ENCODE results near the gene NSD1.

The NSD1 gene

GRCh38 chr5:177189965-177190364 is 56.4 kb downstream of the NSD1 start:
- H3K9me3 Mint-ChIP-seq: no peaks in the 10 kb centered on the region
- ATAC-seq (ENCODE audit: low read depth): no peak
- H3K4me1 Mint-ChIP-seq: peaks cover 9% of the 10 kb centered on the region
- H3K27ac Mint-ChIP-seq: no peak overlapping the region
- no peak overlapping the region for H3K4me3 Mint-ChIP-seq
- no peak for DNase-seq (ENCODE audit: low spot score in 2 of 2)
- no peaks in the 10 kb centered on the region for H3K27me3 Mint-ChIP-seq
- peaks cover 15% of the 10 kb centered on the region for H3K36me3 Mint-ChIP-seq

DNA sequence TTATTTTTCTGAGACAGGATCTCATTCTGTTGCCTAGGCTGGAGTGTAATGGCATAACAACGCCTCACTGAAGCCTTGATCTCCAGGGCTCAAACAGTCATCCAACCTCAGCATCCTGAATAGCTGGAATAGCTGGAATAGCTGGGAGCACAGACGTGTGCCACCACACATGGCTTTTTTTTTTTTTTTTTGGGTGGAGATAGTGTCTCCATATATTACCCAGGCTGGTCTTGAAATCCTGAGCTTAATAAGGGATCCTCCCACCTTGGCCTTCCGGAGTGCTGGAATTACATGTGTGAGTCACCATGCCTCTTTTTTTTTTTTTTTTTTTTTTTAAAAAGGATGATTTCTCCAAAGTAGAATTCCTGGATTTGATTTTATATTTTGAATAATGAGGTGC is 60.7 kb downstream of the NSD1 start:
- Mint-ChIP-seq H3K27ac (no peak overlapping the region), H3K36me3 (peaks cover 23% of the 10 kb centered on the region), H3K27me3 (no peaks in the 10 kb centered on the region), H3K9me3 (no peaks in the 10 kb centered on the region), H3K4me3 (no peak overlapping the region), H3K4me1 (peaks cover 16% of the 10 kb centered on the region)
- DNase-seq (ENCODE audit: low spot score in 2 of 2) (no peak), ATAC-seq (ENCODE audit: low read depth) (no peak)

DNA sequence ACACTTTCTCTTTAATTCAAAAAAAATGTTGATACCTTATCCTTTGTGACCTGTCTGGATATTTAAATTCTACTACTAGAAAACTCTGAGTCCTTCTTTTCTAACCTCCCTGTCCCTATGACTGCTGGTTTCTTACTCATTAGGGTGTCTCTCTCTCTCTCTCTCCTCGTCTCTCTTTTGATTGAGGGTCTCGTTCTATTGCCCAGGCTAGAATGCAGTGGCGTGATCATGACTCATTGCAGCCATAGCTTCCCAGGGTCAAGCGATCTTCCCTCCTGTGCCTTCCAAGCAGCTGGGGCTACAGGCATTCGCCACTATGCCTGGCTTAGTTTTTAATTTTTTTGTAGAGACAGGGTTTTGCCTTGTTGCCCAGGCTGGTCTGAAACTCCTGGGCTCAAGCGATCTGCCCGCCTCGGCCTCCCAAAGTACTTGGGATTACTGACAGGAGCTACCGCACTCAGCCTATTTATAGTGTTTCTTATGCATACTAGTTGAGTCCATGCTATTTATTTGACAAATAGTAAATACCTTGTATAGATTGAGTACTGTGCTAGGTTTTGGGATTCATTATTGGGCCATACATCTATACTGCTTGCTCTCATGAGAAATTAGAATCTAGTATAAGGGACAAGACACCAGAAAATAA is 61.9 kb downstream of the NSD1 start:
- Mint-ChIP-seq H3K36me3 (peaks cover 25% of the 10 kb centered on the region), H3K4me3 (no peak overlapping the region), H3K4me1 (peaks cover 16% of the 10 kb centered on the region), H3K9me3 (no peaks in the 10 kb centered on the region), H3K27me3 (no peaks in the 10 kb centered on the region), H3K27ac (no peak overlapping the region)
- ATAC-seq (ENCODE audit: low read depth) (no peak), DNase-seq (ENCODE audit: low spot score in 2 of 2) (no peak)

GRCh38 chr5:177198738-177199137 is 65.2 kb downstream of the NSD1 start:
- Mint-ChIP-seq H3K4me3 (no peak overlapping the region), H3K27me3 (no peaks in the 10 kb centered on the region), H3K36me3 (peaks cover 22% of the 10 kb centered on the region), H3K4me1 (peaks cover 19% of the 10 kb centered on the region), H3K9me3 (no peaks in the 10 kb centered on the region), H3K27ac (peak overlapping the region; percentile 82)
- peak; percentile 71 for ATAC-seq (ENCODE audit: low read depth)
- DNase-seq (ENCODE audit: low spot score in 2 of 2): no peak

DNA sequence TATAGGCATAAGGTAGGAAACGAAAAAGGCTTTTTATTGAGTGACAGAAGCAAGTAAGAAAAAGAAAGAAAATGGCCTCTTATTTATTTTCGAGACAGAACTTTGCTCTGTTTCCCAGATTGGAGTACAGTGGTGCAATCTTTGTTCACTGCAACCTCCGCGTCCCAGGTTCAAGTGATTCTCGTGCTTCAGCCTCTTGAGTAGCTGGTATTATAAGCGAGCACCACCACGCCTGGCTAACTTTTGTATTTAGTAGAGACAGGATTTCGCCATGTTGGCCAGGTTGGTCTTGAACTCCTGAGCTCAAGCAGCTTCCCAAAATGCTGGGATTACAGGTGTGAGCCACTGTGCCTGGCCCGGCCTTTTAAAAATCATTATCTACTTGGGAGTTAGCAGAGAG is 70.7 kb downstream of the NSD1 start:
- ATAC-seq (ENCODE audit: low read depth): no peak
- Mint-ChIP-seq H3K4me1 (peaks cover 3% of the 10 kb centered on the region), H3K27ac (peak overlapping the region; percentile 1), H3K4me3 (no peak overlapping the region), H3K9me3 (no peaks in the 10 kb centered on the region), H3K36me3 (peaks cover 13% of the 10 kb centered on the region), H3K27me3 (no peaks in the 10 kb centered on the region)
- no peak for DNase-seq (ENCODE audit: low spot score in 2 of 2)

- H3K9me3 Mint-ChIP-seq: no peaks in the 10 kb centered on the region
- peaks cover 3% of the 10 kb centered on the region for H3K4me1 Mint-ChIP-seq
- ATAC-seq (ENCODE audit: low read depth): no peak
- H3K27me3 Mint-ChIP-seq: no peaks in the 10 kb centered on the region
- no peak overlapping the region for H3K27ac Mint-ChIP-seq
- H3K4me3 Mint-ChIP-seq: no peak overlapping the region
- no peak for DNase-seq (ENCODE audit: low spot score in 2 of 2)
- peaks cover 24% of the 10 kb centered on the region for H3K36me3 Mint-ChIP-seq
These were observed 76.0 kb downstream of the NSD1 start for GRCh38 chr5:177209610-177210009.

- Mint-ChIP-seq H3K27me3 (no peaks in the 10 kb centered on the region), H3K36me3 (peaks cover 29% of the 10 kb centered on the region), H3K4me1 (peaks cover 3% of the 10 kb centered on the region), H3K9me3 (no peaks in the 10 kb centered on the region), H3K4me3 (no peak overlapping the region), H3K27ac (peak overlapping the region; percentile 22)
- ATAC-seq (ENCODE audit: low read depth): no peak
- DNase-seq (ENCODE audit: low spot score in 2 of 2): no peak
These were observed 78.7 kb downstream of the NSD1 start for GRCh38 chr5:177212242-177212641.

- ATAC-seq (ENCODE audit: low read depth) (no peak), DNase-seq (ENCODE audit: low spot score in 2 of 2) (no peak)
- Mint-ChIP-seq H3K4me3 (no peak overlapping the region), H3K4me1 (peaks cover 7% of the 10 kb centered on the region), H3K9me3 (no peaks in the 10 kb centered on the region), H3K27ac (no peak overlapping the region), H3K36me3 (peaks cover 18% of the 10 kb centered on the region), H3K27me3 (no peaks in the 10 kb centered on the region)
These were observed 87.0 kb downstream of the NSD1 start for GRCh38 chr5:177220576-177220975.

DNA sequence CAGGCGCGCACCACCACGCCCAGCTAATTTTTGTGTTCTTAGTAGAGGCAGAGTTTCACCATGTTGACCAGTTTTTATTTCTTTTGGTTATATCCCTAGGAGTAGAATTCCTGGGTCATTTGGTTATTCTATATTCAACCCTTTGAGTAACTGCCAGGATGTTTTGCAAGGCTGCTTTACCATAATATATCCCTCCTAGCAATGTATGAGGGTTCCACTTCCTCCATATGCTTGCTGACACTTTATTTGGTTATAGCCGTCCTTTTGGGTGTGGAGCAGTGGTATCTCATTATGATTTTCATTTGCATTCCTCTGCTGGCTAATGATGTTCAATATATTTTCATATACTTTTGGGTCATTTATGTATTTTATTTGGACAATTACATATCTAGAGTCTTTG is 88.7 kb downstream of the NSD1 start:
- no peak for DNase-seq (ENCODE audit: low spot score in 2 of 2)
- Mint-ChIP-seq H3K4me3 (no peak overlapping the region), H3K4me1 (peaks cover 7% of the 10 kb centered on the region), H3K9me3 (no peaks in the 10 kb centered on the region), H3K27me3 (no peaks in the 10 kb centered on the region), H3K27ac (no peak overlapping the region), H3K36me3 (peaks cover 17% of the 10 kb centered on the region)
- ATAC-seq (ENCODE audit: low read depth): no peak

- Mint-ChIP-seq H3K9me3 (no peaks in the 10 kb centered on the region), H3K27me3 (no peaks in the 10 kb centered on the region), H3K4me1 (peaks cover 13% of the 10 kb centered on the region), H3K27ac (peak overlapping the region; percentile 47), H3K36me3 (peaks cover 20% of the 10 kb centered on the region), H3K4me3 (no peak overlapping the region)
- ATAC-seq (ENCODE audit: low read depth) (no peak), DNase-seq (ENCODE audit: low spot score in 2 of 2) (no peak)
These were observed 92.2 kb downstream of the NSD1 start for GRCh38 chr5:177225798-177226197.

GRCh38 chr5:177226860-177227259 is 93.3 kb downstream of the NSD1 start:
- Mint-ChIP-seq H3K9me3 (no peaks in the 10 kb centered on the region), H3K4me3 (no peak overlapping the region), H3K4me1 (peaks cover 12% of the 10 kb centered on the region), H3K27me3 (no peaks in the 10 kb centered on the region), H3K27ac (peak overlapping the region; percentile 42), H3K36me3 (peaks cover 18% of the 10 kb centered on the region)
- DNase-seq (ENCODE audit: low spot score in 2 of 2) (no peak), ATAC-seq (ENCODE audit: low read depth) (no peak)

DNA sequence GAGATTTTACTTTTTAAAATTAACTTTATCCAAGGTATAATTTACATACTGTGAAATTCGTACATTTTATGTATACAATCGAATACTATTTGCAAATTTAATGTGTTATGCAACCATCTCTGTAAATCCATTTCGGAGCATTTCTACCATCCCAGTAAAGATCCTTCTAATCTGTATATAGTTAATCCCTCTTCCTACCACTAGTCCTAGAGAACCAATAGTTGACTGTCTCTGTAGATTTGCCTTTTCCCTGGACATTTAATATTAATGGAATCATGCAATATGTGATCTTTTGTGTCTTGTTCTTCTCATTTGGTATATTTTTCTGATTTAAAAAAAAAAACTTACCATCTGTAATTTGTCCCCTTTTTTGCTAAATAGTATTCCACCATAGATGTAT is 95.2 kb downstream of the NSD1 start:
- no peaks in the 10 kb centered on the region for H3K27me3 Mint-ChIP-seq

DNA sequence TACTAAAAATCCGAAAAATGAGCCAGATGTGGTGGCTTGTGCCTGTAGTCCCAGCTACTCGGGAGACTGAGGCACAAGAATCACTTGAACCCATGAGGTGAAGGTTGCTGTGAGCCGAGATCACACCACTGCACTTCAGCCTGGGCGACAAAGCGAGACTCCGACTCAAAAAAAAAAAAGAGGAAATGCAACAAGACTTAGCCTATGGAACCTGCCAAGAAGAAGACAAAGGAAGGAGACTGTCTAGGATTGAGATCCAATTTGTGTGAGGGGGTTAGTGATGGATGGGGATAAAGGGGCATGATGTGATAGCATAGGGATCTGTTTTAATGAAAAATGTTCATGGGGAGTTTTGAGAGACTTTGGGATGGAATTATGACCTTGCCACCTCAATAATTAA is 97.1 kb downstream of the NSD1 start:
- DNase-seq (ENCODE audit: low spot score in 2 of 2) (no peak), ATAC-seq (ENCODE audit: low read depth) (no peak)
- Mint-ChIP-seq H3K4me3 (no peak overlapping the region), H3K27ac (no peak overlapping the region), H3K9me3 (no peaks in the 10 kb centered on the region), H3K36me3 (peaks cover 16% of the 10 kb centered on the region), H3K27me3 (no peaks in the 10 kb centered on the region), H3K4me1 (peaks cover 16% of the 10 kb centered on the region)

More for the DNA sequence above, 95.2 kb downstream of the NSD1 start:
- Mint-ChIP-seq H3K27ac (no peak overlapping the region), H3K9me3 (no peaks in the 10 kb centered on the region), H3K4me1 (peaks cover 11% of the 10 kb centered on the region), H3K36me3 (peaks cover 17% of the 10 kb centered on the region), H3K4me3 (no peak overlapping the region)
- ATAC-seq (ENCODE audit: low read depth): no peak
- no peak for DNase-seq (ENCODE audit: low spot score in 2 of 2)

- peaks cover 20% of the 10 kb centered on the region for H3K36me3 Mint-ChIP-seq
- no peak overlapping the region for H3K4me3 Mint-ChIP-seq
- H3K4me1 Mint-ChIP-seq: peaks cover 19% of the 10 kb centered on the region
- H3K27me3 Mint-ChIP-seq: no peaks in the 10 kb centered on the region
- no peak overlapping the region for H3K27ac Mint-ChIP-seq
- DNase-seq (ENCODE audit: low spot score in 2 of 2) (no peak), ATAC-seq (ENCODE audit: low read depth) (no peak)
- no peaks in the 10 kb centered on the region for H3K9me3 Mint-ChIP-seq
These were observed 98.1 kb downstream of the NSD1 start for GRCh38 chr5:177231479-177232250.

DNA sequence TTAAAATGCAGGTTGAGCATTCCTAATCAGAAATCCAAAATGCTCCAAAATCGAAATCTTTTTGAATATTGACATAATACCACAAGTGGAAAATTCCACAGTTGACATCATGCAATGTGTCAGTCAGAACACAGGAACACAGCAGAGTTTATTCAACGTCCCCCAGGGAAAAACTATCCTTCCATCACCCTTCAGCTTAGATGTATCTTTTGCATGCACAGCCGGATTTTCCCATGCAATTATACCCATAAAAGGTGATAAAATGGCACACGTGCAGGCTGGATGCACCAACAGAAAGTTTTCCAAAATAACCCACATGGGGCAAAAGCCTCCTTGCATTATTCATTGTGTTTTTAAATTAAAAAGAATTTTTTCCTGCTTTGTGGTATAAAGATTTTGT is 98.8 kb downstream of the NSD1 start:
- ATAC-seq (ENCODE audit: low read depth): no peak
- no peak for DNase-seq (ENCODE audit: low spot score in 2 of 2)
- Mint-ChIP-seq H3K27me3 (no peaks in the 10 kb centered on the region), H3K4me1 (peaks cover 19% of the 10 kb centered on the region), H3K9me3 (no peaks in the 10 kb centered on the region), H3K4me3 (no peak overlapping the region), H3K27ac (no peak overlapping the region), H3K36me3 (peaks cover 18% of the 10 kb centered on the region)

Data from memory B cell (primary cell).